HG03103 (cell line): ENCODE measurements around the gene ENPEP.
"Not testable (repeated sequence)": the region's sequence is repeated elsewhere in the genome, so short reads cannot be mapped to it uniquely, and the experiment has no call there.

Experiments
- ATAC-seq: cut with Tn5 transposase; IDR thresholded peaks from one replicate; pipeline ENCODE4 v1.9.1; 2021; ENCODE audit warnings: low read depth; ENCODE audit not compliant: unreplicated experiment

The ENPEP gene, protein sequence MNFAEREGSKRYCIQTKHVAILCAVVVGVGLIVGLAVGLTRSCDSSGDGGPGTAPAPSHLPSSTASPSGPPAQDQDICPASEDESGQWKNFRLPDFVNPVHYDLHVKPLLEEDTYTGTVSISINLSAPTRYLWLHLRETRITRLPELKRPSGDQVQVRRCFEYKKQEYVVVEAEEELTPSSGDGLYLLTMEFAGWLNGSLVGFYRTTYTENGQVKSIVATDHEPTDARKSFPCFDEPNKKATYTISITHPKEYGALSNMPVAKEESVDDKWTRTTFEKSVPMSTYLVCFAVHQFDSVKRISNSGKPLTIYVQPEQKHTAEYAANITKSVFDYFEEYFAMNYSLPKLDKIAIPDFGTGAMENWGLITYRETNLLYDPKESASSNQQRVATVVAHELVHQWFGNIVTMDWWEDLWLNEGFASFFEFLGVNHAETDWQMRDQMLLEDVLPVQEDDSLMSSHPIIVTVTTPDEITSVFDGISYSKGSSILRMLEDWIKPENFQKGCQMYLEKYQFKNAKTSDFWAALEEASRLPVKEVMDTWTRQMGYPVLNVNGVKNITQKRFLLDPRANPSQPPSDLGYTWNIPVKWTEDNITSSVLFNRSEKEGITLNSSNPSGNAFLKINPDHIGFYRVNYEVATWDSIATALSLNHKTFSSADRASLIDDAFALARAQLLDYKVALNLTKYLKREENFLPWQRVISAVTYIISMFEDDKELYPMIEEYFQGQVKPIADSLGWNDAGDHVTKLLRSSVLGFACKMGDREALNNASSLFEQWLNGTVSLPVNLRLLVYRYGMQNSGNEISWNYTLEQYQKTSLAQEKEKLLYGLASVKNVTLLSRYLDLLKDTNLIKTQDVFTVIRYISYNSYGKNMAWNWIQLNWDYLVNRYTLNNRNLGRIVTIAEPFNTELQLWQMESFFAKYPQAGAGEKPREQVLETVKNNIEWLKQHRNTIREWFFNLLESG

GRCh38 chr4:110475881-110476818 is at the start of gene ENPEP:
Gene ENPEP (plus strand): TSS chr4:110476155. CDS start chr4:110476415, 260 bp downstream.
- no peak for ATAC-seq

- not testable (repeated sequence) for ATAC-seq
These were observed 44.1 kb upstream of the ENPEP start for GRCh38 chr4:110431805-110432204.

- not testable (repeated sequence) for ATAC-seq
These were observed 38.7 kb upstream of the ENPEP start for GRCh38 chr4:110437292-110437691.

DNA sequence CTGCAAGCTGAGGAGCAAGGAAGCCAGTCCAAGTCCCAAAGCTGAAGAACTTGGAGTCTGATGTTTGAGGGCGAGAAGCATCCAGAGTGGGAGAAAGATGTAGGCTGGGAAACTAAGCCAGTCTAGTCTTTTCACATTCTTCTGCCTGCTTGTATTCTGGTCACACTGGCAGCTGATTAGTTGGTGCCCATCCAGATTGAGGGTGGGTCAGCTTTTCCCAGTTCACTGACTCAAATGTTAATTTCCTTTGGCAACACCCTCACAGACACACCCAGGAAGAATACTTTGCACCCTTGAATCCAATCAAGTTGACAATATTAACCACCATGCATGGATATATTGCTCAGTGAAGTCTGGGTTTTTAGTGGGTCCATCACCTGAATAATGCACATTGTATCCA is 36.7 kb upstream of the ENPEP start:
- ATAC-seq, result not testable (repeated sequence)

GRCh38 chr4:110442309-110442708 is 33.6 kb upstream of the ENPEP start:
- ATAC-seq, result no peak

DNA sequence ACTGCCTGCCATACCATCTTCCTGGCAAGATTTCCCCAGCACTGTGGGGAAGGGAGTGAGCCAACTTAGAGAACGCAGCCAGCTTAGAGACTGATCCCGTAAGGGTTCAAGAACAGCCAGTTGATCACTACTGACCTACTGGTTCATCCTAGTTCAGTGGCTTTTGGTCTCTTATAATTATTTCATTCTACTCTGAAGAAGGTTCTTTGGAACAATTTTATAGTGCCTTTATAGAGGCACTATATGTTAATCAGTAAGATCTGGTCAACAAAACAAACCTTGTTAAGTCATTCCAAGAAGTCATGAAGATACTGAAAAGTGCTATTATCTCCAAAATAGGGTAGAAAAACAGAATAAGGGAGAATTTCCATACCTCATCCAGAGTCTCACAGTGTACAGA is 33.2 kb upstream of the ENPEP start:
- ATAC-seq, result no peak

- no peak for ATAC-seq
These were observed 26.0 kb upstream of the ENPEP start for GRCh38 chr4:110449947-110450346.

- ATAC-seq, result no peak
These were observed 23.4 kb upstream of the ENPEP start for GRCh38 chr4:110452546-110452945.

DNA sequence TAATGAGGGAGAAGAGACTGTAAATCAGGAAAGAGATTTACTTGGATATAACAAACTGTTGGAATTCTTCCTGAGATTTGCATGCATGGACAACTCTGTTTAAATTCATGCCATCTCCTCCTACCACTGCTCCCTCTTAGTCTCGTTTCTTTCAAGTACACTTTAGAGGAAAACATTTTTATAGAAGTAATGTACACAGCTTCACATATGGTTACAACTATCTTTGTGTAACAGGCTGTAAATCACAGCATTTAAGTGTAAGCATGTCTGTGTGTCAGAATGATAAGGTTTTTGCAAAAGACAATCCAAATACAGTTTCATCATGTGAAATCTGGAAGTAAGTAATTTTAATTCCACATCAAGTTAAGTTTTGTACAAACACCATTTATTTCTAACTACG is 21.5 kb upstream of the ENPEP start:
- no peak for ATAC-seq

GRCh38 chr4:110458494-110459266 is 17.3 kb upstream of the ENPEP start:
- ATAC-seq, result no peak

DNA sequence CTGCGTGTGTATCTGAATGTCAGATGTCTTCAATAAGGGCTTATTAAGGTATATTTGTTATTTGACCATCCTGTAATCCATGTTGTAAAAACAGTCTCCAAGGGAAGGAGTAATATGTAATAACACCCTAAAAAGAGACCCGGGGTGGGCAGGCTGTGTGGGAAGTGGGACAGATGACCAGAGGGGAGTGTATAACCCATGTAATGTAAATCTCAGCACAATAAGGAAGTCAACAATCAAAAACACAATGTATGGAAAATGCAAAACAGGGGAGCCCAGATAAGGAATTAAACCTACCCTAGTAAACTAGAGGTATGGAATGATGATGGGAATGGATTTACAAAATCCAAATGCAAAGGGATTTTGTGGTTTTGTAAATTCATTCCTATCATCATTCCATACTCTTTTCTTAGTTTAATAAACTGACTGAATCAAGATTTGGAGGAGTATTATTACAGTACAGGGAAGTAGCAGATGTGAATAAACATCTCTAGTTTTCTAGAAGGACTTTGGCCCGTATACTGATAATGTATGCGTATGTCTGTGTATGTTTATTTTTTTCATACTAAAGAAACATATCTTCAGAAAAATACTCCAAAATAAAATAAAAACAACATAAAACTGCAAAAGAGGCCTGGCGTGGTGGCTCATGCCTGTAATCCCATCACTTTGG is 15.7 kb upstream of the ENPEP start:
- ATAC-seq, result no peak

- no peak for ATAC-seq
These were observed 8.6 kb upstream of the ENPEP start for GRCh38 chr4:110467400-110467799.

- no peak for ATAC-seq
These were observed 3.2 kb upstream of the ENPEP start for GRCh38 chr4:110472583-110473329.

DNA sequence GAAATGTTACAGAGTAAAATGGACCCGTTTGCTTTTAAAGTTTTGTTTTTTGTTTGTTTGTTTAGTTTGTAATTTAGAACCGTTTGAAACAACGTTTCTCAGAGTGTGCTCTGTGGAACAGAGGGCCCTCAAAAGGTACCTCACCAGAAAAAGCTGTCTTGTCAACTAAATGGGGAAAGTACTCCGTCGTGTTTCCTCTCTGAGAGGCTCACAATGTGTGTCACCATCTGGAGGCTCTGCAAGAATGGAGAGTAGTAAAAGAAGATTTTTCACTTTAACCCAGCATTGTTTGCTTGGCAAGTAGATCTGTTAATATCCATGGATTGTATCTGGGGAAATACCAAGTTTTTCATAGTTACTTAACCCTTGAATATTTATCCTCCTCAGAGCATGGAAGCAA is 1.5 kb upstream of the ENPEP start:
- ATAC-seq, result no peak

GRCh38 chr4:110475080-110475479 is 875 bp upstream of the ENPEP start:
- ATAC-seq, result not testable (repeated sequence)

- ATAC-seq, result no peak
These were observed 1.9 kb downstream of the ENPEP start for GRCh38 chr4:110477836-110478235.

DNA sequence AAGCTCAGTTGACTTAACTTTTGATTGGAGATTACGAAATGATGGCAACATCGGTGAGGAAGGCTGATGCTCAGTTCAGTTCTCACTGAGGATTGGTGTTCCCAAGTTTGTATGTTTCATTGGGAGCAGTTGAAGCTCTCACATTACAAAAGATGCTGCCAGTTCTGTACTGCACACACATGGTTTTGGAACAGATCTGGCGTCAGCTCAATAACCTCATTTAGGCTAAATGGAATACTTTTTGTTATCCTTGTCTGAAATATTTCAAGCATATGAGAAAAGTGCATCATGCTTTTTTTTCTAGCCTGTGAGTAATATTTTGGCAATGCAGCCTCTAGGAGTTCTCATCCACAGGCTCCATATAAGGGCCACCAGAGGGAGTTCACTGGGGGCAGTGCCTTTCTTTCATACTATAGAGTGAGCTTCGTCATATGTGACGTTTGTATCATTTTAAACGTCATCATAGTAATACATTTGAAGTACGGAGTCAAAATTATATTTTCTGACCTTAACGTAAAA is 4.1 kb downstream of the ENPEP start:
- ATAC-seq, result no peak

- no peak for ATAC-seq
These were observed 4.9 kb downstream of the ENPEP start for GRCh38 chr4:110480746-110481271.
